H1 (cell line): Measurements from ENCODE around the gene CREBBP. TPM values are rescaled to one million over a fixed set of nuclear protein-coding genes. Genes with fewer than 3 reads are reported as not detected.

ENCODE experiments used
- CTCF ChIA-PET: fragments of 300-600 bp; sonication (Branson Sonifier 250); formaldehyde crosslinking; loops from one replicate; lab custom pipeline; 2021; ENCODE audit not compliant: partially characterized antibody; lab: Charles Lee
- POLR2A ChIA-PET: fragments of 300-600 bp; sonication (Branson Sonifier 250); formaldehyde crosslinking; loops from one replicate; lab custom pipeline; 2021; ENCODE audit warnings: inconsistent platforms; ENCODE audit not compliant: partially characterized antibody; lab: Charles Lee
- DNase-seq, 2 experiments: peaks; one replicate each; pipeline versions ENCODE4 v3.0.0 to v3.0.0-alpha.2; 2010 to 2022; ENCODE audit warnings: low spot score in 2 of 2, low read depth in 1 of 2, mixed read lengths in 1 of 2
- FAIRE-seq: peaks from 2 replicates; lab custom pipeline; 2011; peaks lifted over from hg19 to GRCh38; lab: Jason Lieb, UNC
- H2AFZ ChIP-seq: 2 replicates; pipeline ENCODE4 v1.8.1; 2012; ENCODE audit warnings: low read length, inconsistent platforms
- H2AK5ac ChIP-seq: 2 replicates; pipeline ENCODE4 v1.6.1; 2013; ENCODE audit warnings: low read depth, low read length
- H2BK120ac ChIP-seq: replicated peaks from 2 replicates; pipeline ENCODE3; 2013; ENCODE audit warnings: low read depth, low read length, inconsistent platforms
- H2BK12ac ChIP-seq: 2 replicates; pipeline ENCODE4 v1.6.1; 2013; ENCODE audit warnings: low read depth, low read length
- H2BK15ac ChIP-seq: 2 replicates; pipeline ENCODE4 v1.6.1; 2013; ENCODE audit warnings: low read length
- H2BK20ac ChIP-seq: 2 replicates; pipeline ENCODE4 v1.6.1; 2013; ENCODE audit warnings: low read length
- H2BK5ac ChIP-seq: 2 replicates; pipeline ENCODE4 v1.6.1; 2013; ENCODE audit warnings: low read depth, low read length
- H3K14ac ChIP-seq: 2 replicates; pipeline ENCODE4 v1.6.1; 2013; ENCODE audit warnings: inconsistent platforms; ENCODE audit not compliant: insufficient read length
- H3K18ac ChIP-seq: 2 replicates; pipeline ENCODE4 v1.6.1; 2013; ENCODE audit warnings: low read length; ENCODE audit errors: extremely low read depth
- H3K23ac ChIP-seq: 2 replicates; pipeline ENCODE4 v1.6.1; 2013; ENCODE audit warnings: inconsistent platforms; ENCODE audit not compliant: insufficient read length
- H3K23me2 ChIP-seq: 2 replicates; pipeline ENCODE4 v1.6.1; 2013; ENCODE audit warnings: low read depth, low read length
- H3K27ac ChIP-seq: 2 replicates; pipeline ENCODE4 v1.6.1; 2011; ENCODE audit warnings: low read depth, low read length, inconsistent platforms
- H3K27me3 ChIP-seq, 4 experiments: replicated peaks in 1 of 4; 1 replicate in 1 of 4; 2 replicates in 3 of 4; pipeline versions ENCODE4 v1.6.1 to v1.8.1; 2011 to 2013; ENCODE audit warnings: low read length in 3 of 4, mild to moderate bottlenecking in 3 of 4, inconsistent platforms in 2 of 4, mixed read lengths in 2 of 4, moderate library complexity in 1 of 4; ENCODE audit not compliant: control insufficient read depth in 3 of 4, insufficient read depth in 3 of 4; ENCODE audit errors: extremely low read depth in 1 of 4
- H3K36me3 ChIP-seq, 4 experiments: 2 replicates each; pipeline versions ENCODE4 v1.6.1 to v1.8.1; 2011 to 2013; ENCODE audit warnings: mild to moderate bottlenecking in 4 of 4, low read length in 3 of 4, moderate library complexity in 2 of 4, control low read depth in 1 of 4, inconsistent platforms in 1 of 4; ENCODE audit not compliant: insufficient read depth in 4 of 4, control insufficient read depth in 2 of 4
- H3K4ac ChIP-seq: replicated peaks from 2 replicates; pipeline ENCODE3; 2013; ENCODE audit warnings: low read length, low read depth, mixed read lengths, inconsistent platforms; ENCODE audit not compliant: insufficient read length
- H3K4me1 ChIP-seq, 4 experiments: replicated peaks in 1 of 4; 1 replicate in 1 of 4; 2 replicates in 3 of 4; pipeline versions ENCODE4 v1.6.1 to v1.8.1; 2011 to 2013; ENCODE audit warnings: low read length in 3 of 4, inconsistent platforms in 2 of 4, mixed read lengths in 1 of 4; ENCODE audit not compliant: insufficient read depth in 4 of 4, control insufficient read depth in 3 of 4
- H3K4me2 ChIP-seq, 2 experiments: 2 replicates each; pipeline versions ENCODE4 v1.6.1 to v1.8.1; 2011 to 2013; ENCODE audit warnings: low read depth in 2 of 2, low read length in 2 of 2, control low read depth in 1 of 2, inconsistent platforms in 1 of 2, mild to moderate bottlenecking in 1 of 2; ENCODE audit not compliant: insufficient read depth in 1 of 2
- H3K4me3 ChIP-seq, 4 experiments: fragments of 200-600, 300-600 bp in 1 of 4; sonication (generic), shearing (Covaris generic), sonication (Bioruptor Twin) in 1 of 4; 2 replicates each; pipeline versions ENCODE4 v1.5.1 to v1.8.1; 2011 to 2016; ENCODE audit warnings: low read length in 4 of 4, low read depth in 3 of 4, control low read depth in 2 of 4, inconsistent platforms in 2 of 4, mild to moderate bottlenecking in 2 of 4, mixed read lengths in 1 of 4, moderate library complexity in 1 of 4; ENCODE audit not compliant: insufficient read depth in 2 of 4; ENCODE audit errors: extremely low read depth in 1 of 4
- H3K56ac ChIP-seq: replicated peaks from 2 replicates; pipeline ENCODE3; 2013; ENCODE audit warnings: low read depth, mild to moderate bottlenecking, mixed read lengths, low read length, inconsistent platforms; ENCODE audit not compliant: insufficient read length
- H3K79me1 ChIP-seq: 2 replicates; pipeline ENCODE4 v1.6.1; 2013; ENCODE audit warnings: low read depth, low read length, control low read depth
- H3K79me2 ChIP-seq, 2 experiments: 2 replicates each; pipeline versions ENCODE4 v1.6.1 to v1.8.1; 2012 to 2013; ENCODE audit warnings: low read length in 2 of 2, mild to moderate bottlenecking in 2 of 2, inconsistent platforms in 1 of 2; ENCODE audit not compliant: insufficient read depth in 2 of 2, control insufficient read depth in 1 of 2
- H3K9ac ChIP-seq, 4 experiments: replicated peaks in 1 of 4; 1 replicate in 1 of 4; 2 replicates in 3 of 4; pipeline versions ENCODE4 v1.6.1 to v1.8.1; 2011 to 2013; ENCODE audit warnings: low read depth in 3 of 4, low read length in 3 of 4, control low read depth in 2 of 4, mild to moderate bottlenecking in 2 of 4, moderate library complexity in 2 of 4, inconsistent platforms in 1 of 4; ENCODE audit errors: extremely low read depth in 1 of 4
- H3K9me3 ChIP-seq, 2 experiments: 2 replicates each; pipeline versions ENCODE4 v1.6.1 to v1.8.1; 2012 to 2013; ENCODE audit warnings: mild to moderate bottlenecking in 2 of 2, moderate library complexity in 2 of 2, control low read depth in 1 of 2, inconsistent platforms in 1 of 2, low read depth in 1 of 2, low read length in 1 of 2, mixed read lengths in 1 of 2; ENCODE audit not compliant: insufficient read depth in 2 of 2
- H4K20me1 ChIP-seq, 2 experiments: replicated peaks in 1 of 2; 2 replicates each; pipeline versions ENCODE3 to v1.8.1; 2011 to 2013; ENCODE audit warnings: inconsistent platforms in 2 of 2, low read length in 2 of 2, mild to moderate bottlenecking in 1 of 2; ENCODE audit not compliant: insufficient read depth in 2 of 2, control insufficient read depth in 1 of 2
- H4K5ac ChIP-seq: 2 replicates; pipeline ENCODE4 v1.6.1; 2013; ENCODE audit warnings: low read length, low read depth, mixed read lengths, inconsistent platforms; ENCODE audit not compliant: insufficient read length
- H4K8ac ChIP-seq: 2 replicates; pipeline ENCODE4 v1.8.0; 2013; ENCODE audit warnings: mild to moderate bottlenecking, moderate library complexity, low read length, inconsistent platforms; ENCODE audit not compliant: insufficient read depth; ENCODE audit errors: extremely low read depth
- H4K91ac ChIP-seq: replicated peaks from 2 replicates; pipeline ENCODE3; 2013; ENCODE audit warnings: low read length, mixed read lengths, inconsistent platforms; ENCODE audit not compliant: insufficient read length
- BRCA1 ChIP-seq: IDR thresholded peaks from 2 replicates; pipeline ENCODE4 v1.6.1; 2012; ENCODE audit warnings: low read depth, low read length, improper control_type of control experiment
- CREB1 ChIP-seq: IDR thresholded peaks from 2 replicates; pipeline ENCODE4 v1.6.1; 2012; ENCODE audit warnings: inconsistent platforms
- CTBP2 ChIP-seq: IDR thresholded peaks from 2 replicates; pipeline ENCODE4 v1.7.0; 2011; ENCODE audit warnings: borderline replicate concordance, mild to moderate bottlenecking, moderate library complexity, mixed read lengths, low read length; ENCODE audit not compliant: insufficient read depth, insufficient read length
- EZH2 ChIP-seq: fragments of 200-600 bp; sonication (generic); IDR thresholded peaks from 2 replicates; pipeline ENCODE4 v1.7.1; 2012; ENCODE audit warnings: low read depth, mild to moderate bottlenecking, moderate library complexity, low read length, inconsistent platforms; ENCODE audit not compliant: severe bottlenecking
- JUND ChIP-seq: IDR thresholded peaks from 2 replicates; pipeline ENCODE4 v1.6.1; 2011; ENCODE audit warnings: mild to moderate bottlenecking, improper control_type of control experiment, low read length
- NRF1 ChIP-seq: IDR thresholded peaks from 2 replicates; pipeline ENCODE4 v1.6.1; 2011; ENCODE audit warnings: mild to moderate bottlenecking, low read depth, low read length, improper control_type of control experiment
- RNF2 ChIP-seq: fragments of 200-900, 300-1000 bp; sonication (generic); IDR thresholded peaks from 2 replicates; pipeline ENCODE4 v1.7.1; 2016; ENCODE audit warnings: borderline replicate concordance, low read depth, mild to moderate bottlenecking, antibody characterized with exemption, low read length; ENCODE audit not compliant: poor library complexity, severe bottlenecking; ENCODE audit errors: missing control alignments
- SP2 ChIP-seq: IDR thresholded peaks from 2 replicates; pipeline ENCODE4 v1.6.1; 2012; ENCODE audit warnings: mild to moderate bottlenecking, low read length, inconsistent platforms
- SP4 ChIP-seq: IDR thresholded peaks from 2 replicates; pipeline ENCODE4 v1.6.1; 2012; ENCODE audit warnings: low read length, inconsistent platforms
- TEAD4 ChIP-seq: IDR thresholded peaks from 2 replicates; pipeline ENCODE4 v1.6.1; 2012; ENCODE audit warnings: low read depth, low read length, inconsistent platforms, mixed read lengths
- ZNF274 ChIP-seq: IDR thresholded peaks from 2 replicates; pipeline ENCODE4 v1.7.0; 2012; ENCODE audit warnings: low read length, borderline replicate concordance; ENCODE audit errors: extremely low read depth
- WGBS, 2 experiments: shearing (Covaris generic) in 1 of 2; methylation state at CpG; one replicate each; pipeline versions ENCODE4 v1.1.6 to v1.1.7; 2013 to 2015; ENCODE audit warnings: low lambda C conversion rate in 2 of 2, mixed read lengths in 2 of 2, inconsistent platforms in 1 of 2, low coverage in 1 of 2, missing lambda C conversion rate in 1 of 2; ENCODE audit not compliant: insufficient replicate concordance in 2 of 2, insufficient coverage in 1 of 2, insufficient read length in 1 of 2; ENCODE audit errors: extremely low coverage in 1 of 2, missing lambda C conversion rate in 1 of 2; 5-methylcytosine and 5-hydroxymethylcytosine counted together
- polyA plus RNA-seq, 7 experiments: library from polyadenylated mRNA; depleted of rRNA in 3 of 7; stranded (reverse) in 5 of 7; unstranded in 2 of 7; fragments of >200 nt in 5 of 7; fragments of 200-250 nt in 2 of 7; gene quantifications; 1 replicate in 5 of 7; 2 replicates in 1 of 7; 4 replicates in 1 of 7; pipeline versions ENCODE4 v1.2.1 to v1.2.3, GENCODE V29; 2011 to 2013; ENCODE audit warnings: missing spikeins in 2 of 7, mixed read lengths in 2 of 7
- total RNA-seq: library from RNA; stranded (reverse); fragmentation: NEBNext Ultra II Directional; extraction: Animal tissue kit (Norgen Biotek cat#: 25700); gene quantifications from 2 replicates; pipeline ENCODE4 v1.2.1, GENCODE V29; 2021
- TF ChIP-seq, protein P1 (sequence below): IDR thresholded peaks from 2 replicates; pipeline ENCODE4 v1.6.1; 2011; ENCODE audit warnings: low read length, improper control_type of control experiment

Gene CREBBP
- total and polyA plus RNA-seq, 2 of the 8 experiments (the other 6 are each of a cell fraction or from before 2014, with no cell fraction given): 10.0 to 60.1 TPM

DNA sequence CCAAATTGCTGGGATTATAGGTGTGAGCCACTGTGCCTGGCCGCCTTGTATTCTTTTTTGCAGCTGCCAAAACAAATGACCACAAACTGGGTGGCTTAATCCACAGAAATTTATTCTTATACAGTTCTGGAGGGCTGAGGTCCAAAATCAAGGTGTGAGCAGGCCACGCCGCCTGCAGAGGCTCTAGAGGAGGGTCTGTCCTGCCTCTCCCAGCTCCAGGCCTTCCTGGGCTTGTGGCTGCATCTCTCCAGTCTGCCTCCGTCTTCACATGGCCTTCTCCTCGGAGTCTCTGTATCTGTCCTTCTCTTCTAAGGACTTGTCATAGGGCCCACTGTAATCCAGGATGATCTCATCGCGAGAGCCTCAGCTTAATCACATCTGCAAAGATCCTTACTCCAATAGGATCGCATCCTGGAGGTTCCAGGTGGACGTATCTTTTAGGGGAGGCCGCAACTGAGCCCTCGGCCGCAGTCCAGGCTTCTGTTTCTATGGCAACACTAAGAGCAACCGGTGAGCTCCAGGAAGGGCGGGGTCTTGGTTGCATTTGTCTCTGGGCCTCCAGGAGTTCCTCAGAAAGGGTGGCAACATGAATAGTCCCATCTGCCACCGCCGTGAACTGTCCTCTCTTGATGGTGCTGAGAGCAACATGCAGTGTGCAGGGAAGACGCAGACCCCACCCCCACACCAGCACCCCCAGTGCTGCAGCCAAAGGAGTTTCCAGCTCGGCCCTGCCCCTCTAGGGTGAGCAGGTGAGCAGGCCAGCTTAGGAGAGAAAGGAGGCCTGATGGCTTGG lies 29.5 kb upstream of the CREBBP start:
- no peaks in the 10 kb centered on the region for H3K23me2 ChIP-seq
- no peak overlapping the region for H3K4me2 ChIP-seq
- H3K14ac ChIP-seq: no peak overlapping the region
- no peak for DNase-seq
- H3K18ac ChIP-seq: no peak overlapping the region
- H3K36me3 ChIP-seq: no peaks in the 10 kb centered on the region
- H3K4ac ChIP-seq: no peak overlapping the region
- no peak overlapping the region for H3K9ac ChIP-seq
- no peaks in the 10 kb centered on the region for H3K9me3 ChIP-seq
- H2BK20ac ChIP-seq: no peak overlapping the region
- ChIA-PET POLR2A (no interaction called here), CTCF (interaction anchor here (1.0 to 1.2 kb wide), 2 partner anchors 10 to 29 kb away, joined by 3 to 5 read pairs; no protein-coding TSS in a partner anchor)
- no peaks in the 10 kb centered on the region for H3K79me2 ChIP-seq
- H3K79me1 ChIP-seq: no peaks in the 10 kb centered on the region
- no peak for FAIRE-seq
- H2BK15ac ChIP-seq: no peak overlapping the region
- H3K23ac ChIP-seq: no peak overlapping the region
- H4K5ac ChIP-seq: no peak overlapping the region
- H2BK5ac ChIP-seq: no peak overlapping the region
- 86% methylated on average over 16 of the region's 18 CpGs; no CpG with 5 or more reads in 1 of the 2 experiments for WGBS, 2 experiments
- H3K27ac ChIP-seq: no peak overlapping the region
- no peak overlapping the region for H4K8ac ChIP-seq
- no peak overlapping the region for H3K4me3 ChIP-seq
- H3K27me3 ChIP-seq: no peaks in the 10 kb centered on the region
- H4K20me1 ChIP-seq: no peaks in the 10 kb centered on the region
- no peak overlapping the region for H3K56ac ChIP-seq
- H2AFZ ChIP-seq: no peak overlapping the region
- no peak overlapping the region for H2BK120ac ChIP-seq
- peaks cover 0 to 3% (median under 1%) of the 10 kb centered on the region in 4 experiments; a peak in 1 of 7 replicates for H3K4me1 ChIP-seq
- no peak overlapping the region for H2AK5ac ChIP-seq
- H2BK12ac ChIP-seq: no peak overlapping the region
- no peak overlapping the region for H4K91ac ChIP-seq
- TF ChIP-seq NRF1 (no peak), BRCA1 (no peak), ZNF274 (no peak), CTBP2 (no peak), SP2 (no peak), SP4 (no peak), JUND (no peak), TEAD4 (no peak), RNF2 (no peak), CREB1 (no peak), EZH2 (no peak)
- TF ChIP-seq, protein P1, sequence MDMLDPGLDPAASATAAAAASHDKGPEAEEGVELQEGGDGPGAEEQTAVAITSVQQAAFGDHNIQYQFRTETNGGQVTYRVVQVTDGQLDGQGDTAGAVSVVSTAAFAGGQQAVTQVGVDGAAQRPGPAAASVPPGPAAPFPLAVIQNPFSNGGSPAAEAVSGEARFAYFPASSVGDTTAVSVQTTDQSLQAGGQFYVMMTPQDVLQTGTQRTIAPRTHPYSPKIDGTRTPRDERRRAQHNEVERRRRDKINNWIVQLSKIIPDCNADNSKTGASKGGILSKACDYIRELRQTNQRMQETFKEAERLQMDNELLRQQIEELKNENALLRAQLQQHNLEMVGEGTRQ: no peak
